H1 (cell line): ENCODE results near the gene SLC47A2. TPM values are rescaled to one million over a fixed set of nuclear protein-coding genes. Genes with fewer than 3 reads are reported as not detected.
A peak's percentile ranks its signal among the peaks of the same experiment; 100 is the strongest.

Experiments
- BRCA1 ChIP-seq: IDR thresholded peaks from 2 replicates; pipeline ENCODE4 v1.6.1; 2012; ENCODE audit warnings: low read depth, low read length, improper control_type of control experiment
- CEBPB ChIP-seq: IDR thresholded peaks from 2 replicates; pipeline ENCODE4 v1.6.1; 2012; ENCODE audit warnings: low read depth, low read length
- CHD1 ChIP-seq: IDR thresholded peaks from 2 replicates; pipeline ENCODE4 v1.6.1; 2012; ENCODE audit warnings: low read depth, low read length, improper control_type of control experiment
- CTBP2 ChIP-seq: IDR thresholded peaks from 2 replicates; pipeline ENCODE4 v1.7.0; 2011; ENCODE audit warnings: borderline replicate concordance, mild to moderate bottlenecking, moderate library complexity, mixed read lengths, low read length; ENCODE audit not compliant: insufficient read depth, insufficient read length
- HDAC2 ChIP-seq, 2 experiments: fragments of 300-600 bp in 1 of 2; sonication (generic) in 1 of 2; IDR thresholded peaks; 2 replicates each; pipeline ENCODE4 v1.6.1; 2011 to 2012; ENCODE audit warnings: low read depth in 2 of 2, low read length in 2 of 2, mild to moderate bottlenecking in 2 of 2, moderate library complexity in 2 of 2, borderline replicate concordance in 1 of 2, inconsistent platforms in 1 of 2
- JUN ChIP-seq: IDR thresholded peaks from 2 replicates; pipeline ENCODE4 v1.6.1; 2011; ENCODE audit warnings: low read depth, mild to moderate bottlenecking, improper control_type of control experiment, low read length
- KDM1A ChIP-seq: fragments of 200-600, 300-600 bp; sonication (generic); IDR thresholded peaks from 2 replicates; pipeline ENCODE4 v1.7.1; 2016; ENCODE audit warnings: mild to moderate bottlenecking, low read length, borderline replicate concordance
- KDM4A ChIP-seq: IDR thresholded peaks from one replicate; pipeline ENCODE4 v1.7.1; 2012; ENCODE audit warnings: low read depth, mild to moderate bottlenecking, moderate library complexity, low read length, inconsistent platforms; ENCODE audit not compliant: severe bottlenecking
- NANOG ChIP-seq: IDR thresholded peaks from 2 replicates; pipeline ENCODE4 v1.6.1; 2011; ENCODE audit warnings: low read length, low read depth, mild to moderate bottlenecking, inconsistent platforms; ENCODE audit not compliant: insufficient read depth, poor library complexity, severe bottlenecking
- PHF8 ChIP-seq: fragments of 200-600 bp; sonication (generic); conservative IDR thresholded peaks from 2 replicates; pipeline ENCODE4 v1.7.1; 2012; ENCODE audit warnings: low read depth, mild to moderate bottlenecking, inconsistent platforms, low read length, moderate library complexity
- RAD21 ChIP-seq, 2 experiments: IDR thresholded peaks in 1 of 2; conservative IDR thresholded peaks in 1 of 2; 2 replicates each; pipeline ENCODE4 v1.6.1; 2011; ENCODE audit warnings: low read depth in 2 of 2, low read length in 2 of 2, improper control_type of control experiment in 1 of 2, inconsistent platforms in 1 of 2, mild to moderate bottlenecking in 1 of 2, moderate library complexity in 1 of 2
- RNF2 ChIP-seq: fragments of 200-900, 300-1000 bp; sonication (generic); IDR thresholded peaks from 2 replicates; pipeline ENCODE4 v1.7.1; 2016; ENCODE audit warnings: borderline replicate concordance, low read depth, mild to moderate bottlenecking, antibody characterized with exemption, low read length; ENCODE audit not compliant: poor library complexity, severe bottlenecking; ENCODE audit errors: missing control alignments
- SIN3A ChIP-seq, 2 experiments: IDR thresholded peaks in 1 of 2; conservative IDR thresholded peaks in 1 of 2; 2 replicates each; pipeline ENCODE4 v1.6.1; 2011 to 2012; ENCODE audit warnings: low read length in 2 of 2, improper control_type of control experiment in 1 of 2, low read depth in 1 of 2, mild to moderate bottlenecking in 1 of 2
- SIX5 ChIP-seq: IDR thresholded peaks from 2 replicates; pipeline ENCODE4 v1.6.1; 2011; ENCODE audit warnings: mild to moderate bottlenecking, low read depth, low read length
- SUZ12 ChIP-seq: fragments of 200-600 bp; sonication (generic); IDR thresholded peaks from 2 replicates; pipeline ENCODE4 v1.6.1; 2012; ENCODE audit warnings: mild to moderate bottlenecking, inconsistent platforms, low read length, moderate library complexity, mixed read lengths
- TAF1 ChIP-seq: IDR thresholded peaks from 2 replicates; pipeline ENCODE4 v1.6.1; 2011; ENCODE audit warnings: mild to moderate bottlenecking, low read depth, low read length
- TAF7 ChIP-seq: optimal IDR thresholded peaks from 2 replicates; pipeline ENCODE3; 2011; ENCODE audit warnings: low read depth, mild to moderate bottlenecking, inconsistent platforms, low read length, moderate library complexity, borderline replicate concordance
- YY1 ChIP-seq: IDR thresholded peaks from 2 replicates; pipeline ENCODE4 v1.6.1; 2011; ENCODE audit warnings: low read depth, mild to moderate bottlenecking, low read length
- ZNF274 ChIP-seq: IDR thresholded peaks from 2 replicates; pipeline ENCODE4 v1.7.0; 2012; ENCODE audit warnings: low read length, borderline replicate concordance; ENCODE audit errors: extremely low read depth
- polyA plus RNA-seq, 7 experiments: library from polyadenylated mRNA; depleted of rRNA in 3 of 7; stranded (reverse) in 5 of 7; unstranded in 2 of 7; fragments of >200 nt in 5 of 7; fragments of 200-250 nt in 2 of 7; gene quantifications; 1 replicate in 5 of 7; 2 replicates in 1 of 7; 4 replicates in 1 of 7; pipeline versions ENCODE4 v1.2.1 to v1.2.3, GENCODE V29; 2011 to 2013; ENCODE audit warnings: missing spikeins in 2 of 7, mixed read lengths in 2 of 7
- total RNA-seq: library from RNA; stranded (reverse); fragmentation: NEBNext Ultra II Directional; extraction: Animal tissue kit (Norgen Biotek cat#: 25700); gene quantifications from 2 replicates; pipeline ENCODE4 v1.2.1, GENCODE V29; 2021

Gene SLC47A2
- total and polyA plus RNA-seq, 2 of the 8 experiments (the other 6 are each of a cell fraction or from before 2014, with no cell fraction given), result not detected

GRCh38 chr17:19744922-19745757, 28.8 kb upstream of the SLC47A2 start (continued):
- TF ChIP-seq NANOG (no peak), SIX5 (no peak), KDM4A (peak; percentile 30), JUN (no peak), CTBP2 (no peak), ZNF274 (no peak), CHD1 (no peak), KDM1A (no peak), PHF8 (no peak), YY1 (peak; percentile 87), TAF7 (peak; percentile 64), RNF2 (no peak), BRCA1 (no peak), SUZ12 (no peak), RAD21 (IDR thresholded peaks at IDR 0.05 in 1 of 2, conservative IDR thresholded peaks at IDR 0.05 in 1 of 2; ENCODE audit: low read depth in 2 of 2, low read length in 2 of 2) (peak; percentile 64 to 73), SIN3A (conservative IDR thresholded peaks at IDR 0.05 in 1 of 2, IDR thresholded peaks at IDR 0.05 in 1 of 2; ENCODE audit: low read depth in 1 of 2, low read length in 2 of 2) (no peak), CEBPB (no peak), TAF1 (peak; percentile 85), HDAC2 (IDR thresholded peaks at IDR 0.05; ENCODE audit: borderline replicate concordance in 1 of 2, low read depth in 2 of 2, low read length in 2 of 2) (no peak; a peak in 1 of 4 replicates)
